GM06990 (cell line): ENCODE data around the gene LARP1.
A peak's percentile ranks its signal among the peaks of the same experiment; 100 is the strongest.

Experiments used
- DNase-seq: peaks from one replicate; pipeline ENCODE4 v3.0.0-alpha.2; 2011; ENCODE audit not compliant: insufficient read length; ENCODE audit errors: extremely low read depth
- H3K27me3 ChIP-seq: replicated peaks from 2 replicates; pipeline ENCODE4 v1.6.0; 2011; ENCODE audit warnings: low read length; ENCODE audit not compliant: control insufficient read depth, insufficient read depth
- H3K36me3 ChIP-seq: 2 replicates; pipeline ENCODE4 v1.5.1; 2011; ENCODE audit warnings: low read length; ENCODE audit not compliant: control insufficient read depth, insufficient read depth
- H3K4me3 ChIP-seq: replicated peaks from 2 replicates; pipeline ENCODE4 v1.5.1; 2011; ENCODE audit warnings: low read depth, mild to moderate bottlenecking, control low read depth, low read length
- CTCF ChIP-seq: IDR thresholded peaks from 2 replicates; pipeline ENCODE4 v1.5.1; 2011; ENCODE audit warnings: low read length, control low read depth, mild to moderate bottlenecking, inconsistent platforms; ENCODE audit not compliant: insufficient read depth, poor library complexity, severe bottlenecking

The LARP1 gene

DNA sequence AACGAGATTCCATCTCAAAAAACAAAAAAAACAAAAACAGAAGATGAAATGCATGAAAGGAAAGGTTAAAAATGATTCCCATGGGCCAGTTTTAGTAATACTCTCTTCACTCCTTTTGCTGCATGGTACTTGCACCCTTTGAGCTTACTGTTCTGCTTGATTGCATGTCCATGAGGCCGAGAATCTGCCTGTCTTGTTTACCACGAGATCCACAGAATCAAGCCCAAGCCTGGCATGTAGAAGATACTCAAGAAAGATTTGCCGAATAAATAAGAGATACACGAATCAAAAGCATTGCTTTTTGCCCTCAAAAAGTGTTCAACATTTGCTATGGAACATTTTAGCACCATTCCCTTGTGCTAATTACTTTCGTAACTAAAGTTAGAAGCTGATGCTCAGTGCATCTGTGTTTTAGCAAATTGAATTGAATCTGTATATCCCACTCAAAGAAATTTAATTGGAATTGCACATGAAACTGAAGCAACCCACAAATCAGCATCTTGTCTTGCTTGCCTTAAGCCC, 94.1 kb downstream of the LARP1 start:
- H3K27me3 ChIP-seq, result no peaks in the 10 kb centered on the region
- no peak for DNase-seq
- H3K4me3 ChIP-seq, result no peak overlapping the region
- no peak for TF ChIP-seq CTCF
- H3K36me3 ChIP-seq, result no peaks in the 10 kb centered on the region

- TF ChIP-seq CTCF, result no peak
- DNase-seq, result no peak
- H3K27me3 ChIP-seq, result no peaks in the 10 kb centered on the region
- no peaks in the 10 kb centered on the region for H3K36me3 ChIP-seq
- no peak overlapping the region for H3K4me3 ChIP-seq
Observed at GRCh38 chr5:154849791-154850201, 94.6 kb downstream of the LARP1 start.

DNA sequence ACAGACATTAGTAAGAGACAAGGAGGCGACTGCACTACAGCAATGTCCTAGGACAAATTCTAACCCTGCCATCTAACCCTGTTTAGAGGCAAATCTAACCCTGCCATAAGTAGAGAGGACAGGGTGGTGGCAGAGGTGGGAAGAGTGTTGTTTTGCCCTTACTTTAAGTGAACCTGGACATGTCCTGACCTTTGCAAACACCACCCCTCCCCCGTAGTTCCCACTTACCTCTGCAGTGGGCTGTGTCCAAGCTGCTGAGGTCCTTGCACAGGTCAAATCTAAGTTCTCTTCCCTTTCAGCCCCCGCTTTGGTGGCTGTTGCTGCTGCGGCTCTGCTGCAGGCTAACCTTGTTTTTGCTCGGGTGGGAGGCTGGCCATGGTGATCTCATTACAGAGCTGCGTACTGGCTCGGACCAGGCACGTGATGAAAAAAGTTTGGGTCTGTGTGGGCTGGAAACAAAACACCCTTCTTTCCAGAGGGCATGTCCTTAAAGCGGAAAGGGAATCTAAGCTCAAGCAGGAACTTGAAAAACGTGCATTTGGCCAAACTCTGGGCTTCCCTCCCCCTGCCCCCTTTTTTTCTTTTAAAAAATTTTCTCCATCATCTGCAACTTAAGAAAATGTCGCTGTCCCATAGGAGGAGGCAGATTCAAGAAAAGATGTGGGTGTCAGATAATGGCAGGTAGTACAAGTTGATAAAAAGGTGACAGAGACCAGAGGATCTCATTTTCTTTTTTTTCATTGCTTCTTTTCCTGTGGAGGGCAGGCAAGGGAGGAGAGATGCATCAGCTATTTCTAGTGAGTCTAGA, 95.3 kb downstream of the LARP1 start, which contains the start of gene FAXDC2:
FAXDC2 (minus strand) TSS at position 349 of the 808 bp plus-strand sequence. CDS start 12,425 bp downstream, outside the sequence.
- H3K4me3 ChIP-seq, result no peak within 1 kb of the TSS
- no peaks in the 10 kb centered on the region for H3K27me3 ChIP-seq
- H3K36me3 ChIP-seq, result no peaks in the 10 kb centered on the region
- TF ChIP-seq CTCF, result no peak
- DNase-seq, result no peak

GRCh38 chr5:154851351-154851750, 96.2 kb downstream of the LARP1 start:
- no peaks in the 10 kb centered on the region for H3K27me3 ChIP-seq
- TF ChIP-seq CTCF, result no peak
- H3K4me3 ChIP-seq, result no peak overlapping the region
- no peak for DNase-seq
- H3K36me3 ChIP-seq, result no peaks in the 10 kb centered on the region

GRCh38 chr5:154857530-154858296, 102.5 kb downstream of the LARP1 start:
- no peaks in the 10 kb centered on the region for H3K27me3 ChIP-seq
- DNase-seq, result peak; percentile 85
- peak overlapping the region; percentile 68 for H3K4me3 ChIP-seq
- TF ChIP-seq CTCF, result no peak
- no peaks in the 10 kb centered on the region for H3K36me3 ChIP-seq
